Naive thymus-derived CD4-positive, alpha-beta T cell (primary cell): ENCODE measurements around the gene GRK4. TPM values are rescaled to one million over a fixed set of nuclear protein-coding genes. Genes with fewer than 3 reads are reported as not detected.

Experiments
- ATAC-seq: fragments of 150-1000 bp; cut with Tn5 transposase; 2 replicates; pipeline ENCODE4 v1.10.0; 2021; ENCODE audit warnings: mild to moderate bottlenecking, moderate library complexity
- CTCF ChIA-PET: fragments of 350-600 bp; sonication (Branson Sonifier 250); formaldehyde crosslinking; loops from one replicate; lab custom pipeline; 2021; ENCODE audit warnings: antibody characterized with exemption; lab: Charles Lee
- POLR2A ChIA-PET: fragments of 350-600 bp; sonication (Branson Sonifier 250); formaldehyde crosslinking; loops from one replicate; lab custom pipeline; 2021; ENCODE audit warnings: antibody characterized with exemption, inconsistent platforms; lab: Charles Lee
- DNase-seq, 9 donors: peaks; one replicate each; pipeline versions ENCODE4 v3.0.0 to v3.0.0-alpha.2; 2020 to 2022; ENCODE audit warnings: mixed read lengths in 1 of 9
- H3K27ac ChIP-seq: one replicate; pipeline ENCODE4 v1.7.0; 2013; ENCODE audit warnings: mild to moderate bottlenecking, low read depth, low read length, moderate library complexity
- H3K27me3 ChIP-seq, 2 donors: one replicate each; pipeline ENCODE4 v1.7.0; 2013; ENCODE audit warnings: low read length in 2 of 2, mild to moderate bottlenecking in 2 of 2, moderate library complexity in 2 of 2; ENCODE audit not compliant: control insufficient read depth in 2 of 2, insufficient read depth in 2 of 2
- H3K36me3 ChIP-seq, 3 experiments: 1 replicate in 2 of 3; 2 replicates in 1 of 3; pipeline ENCODE4 v1.7.0; 2013; ENCODE audit warnings: low read length in 3 of 3, mild to moderate bottlenecking in 3 of 3, moderate library complexity in 1 of 3; ENCODE audit not compliant: insufficient read depth in 3 of 3, control insufficient read depth in 2 of 3
- H3K4me1 ChIP-seq, 2 donors: one replicate each; pipeline ENCODE4 v1.7.0; 2013; ENCODE audit warnings: low read length in 2 of 2, mild to moderate bottlenecking in 2 of 2, moderate library complexity in 1 of 2; ENCODE audit not compliant: control insufficient read depth in 2 of 2, insufficient read depth in 2 of 2
- H3K4me3 ChIP-seq: 2 replicates; pipeline ENCODE4 v1.7.0; 2013; ENCODE audit warnings: mild to moderate bottlenecking, low read length
- H3K9me3 ChIP-seq, 3 experiments: 1 replicate in 2 of 3; 2 replicates in 1 of 3; pipeline ENCODE4 v1.7.0; 2013; ENCODE audit warnings: low read length in 3 of 3; ENCODE audit not compliant: control insufficient read depth in 2 of 3
- H3K27ac Mint-ChIP-seq, 9 donors: one replicate each; pipeline ENCODE4 v1.8.0; 2020 to 2022; ENCODE audit warnings: mixed read lengths in 9 of 9, mild to moderate bottlenecking in 8 of 9, moderate library complexity in 5 of 9, inconsistent platforms in 2 of 9
- H3K27me3 Mint-ChIP-seq, 5 donors: one replicate each; pipeline ENCODE4 v1.8.0; 2021 to 2022; ENCODE audit warnings: mixed read lengths in 5 of 5, mild to moderate bottlenecking in 1 of 5
- H3K36me3 Mint-ChIP-seq, 5 donors: one replicate each; pipeline ENCODE4 v1.8.0; 2020 to 2022; ENCODE audit warnings: mixed read lengths in 5 of 5, mild to moderate bottlenecking in 3 of 5, inconsistent platforms in 1 of 5
- H3K4me1 Mint-ChIP-seq, 7 donors: one replicate each; pipeline ENCODE4 v1.8.0; 2020 to 2022; ENCODE audit warnings: mixed read lengths in 7 of 7, mild to moderate bottlenecking in 3 of 7, inconsistent platforms in 1 of 7
- H3K4me3 Mint-ChIP-seq, 10 donors: one replicate each; pipeline ENCODE4 v1.8.0; 2020 to 2022; ENCODE audit warnings: mild to moderate bottlenecking in 10 of 10, mixed read lengths in 10 of 10, moderate library complexity in 6 of 10, inconsistent platforms in 2 of 10
- H3K9me3 Mint-ChIP-seq, 11 donors: one replicate each; pipeline ENCODE4 v1.8.0; 2020 to 2022; ENCODE audit warnings: mixed read lengths in 11 of 11, mild to moderate bottlenecking in 4 of 11, inconsistent platforms in 1 of 11, moderate library complexity in 1 of 11
- intact Hi-C, 2 donors: fragments of 100-400 bp; cut with micrococcal nuclease; formaldehyde crosslinking; loops; one replicate each; pipeline ENCODE4 v1.15.1; 2023
- polyA plus RNA-seq, 2 donors: library from polyadenylated mRNA; unstranded; fragments of 300-500 nt; fragmentation: Illumina TruSeq; gene quantifications; one replicate each; pipeline ENCODE4 v1.2.3, GENCODE V29; 2021
- total RNA-seq, 6 experiments: library from RNA in 5 of 6; stranded (reverse) in 5 of 6; gene quantifications; 1 replicate in 5 of 6; 2 replicates in 1 of 6; pipeline ENCODE4 v1.2.3 and lab custom pipeline; 2021 to 2026

Gene GRK4
- total and polyA plus RNA-seq, 7 experiments from 2014 or later, result 1.7 to 4.0 (median 2.1) TPM

- ATAC-seq (no peak), DNase-seq (no peak)
- intact Hi-C loops, result no loop called here
- ChIA-PET CTCF (no interaction called here), POLR2A (interaction anchor here (0.6 kb wide), 1 partner anchor 736 kb away, joined by 3 read pairs; no protein-coding TSS in a partner anchor)
- H3K9me3 Mint-ChIP-seq, result no peaks in the 10 kb centered on the region
- peaks cover 0 to 15% (median 0%) of the 10 kb centered on the region in 5 donors for H3K27me3 Mint-ChIP-seq
- no peaks in the 10 kb centered on the region for H3K27me3 ChIP-seq
- H3K27ac ChIP-seq, result no peak overlapping the region
- no peak overlapping the region for H3K4me3 Mint-ChIP-seq
- no peaks in the 10 kb centered on the region for H3K36me3 Mint-ChIP-seq
- H3K36me3 ChIP-seq, result no peaks in the 10 kb centered on the region
- no peaks in the 10 kb centered on the region for H3K4me1 ChIP-seq
- H3K4me3 ChIP-seq, result no peak overlapping the region
- H3K9me3 ChIP-seq, result no peaks in the 10 kb centered on the region
- no peak overlapping the region for H3K27ac Mint-ChIP-seq
- H3K4me1 Mint-ChIP-seq, result no peaks in the 10 kb centered on the region
Measured at GRCh38 chr4:2995546-2996265, 32.3 kb downstream of the GRK4 start.

GRCh38 chr4:2996415-2996814, 33.0 kb downstream of the GRK4 start:
- intact Hi-C loops, result no loop called here

GRCh38 chr4:3007724-3008123, 44.4 kb downstream of the GRK4 start:
- Mint-ChIP-seq H3K27me3 (peaks cover 0 to 8% (median 0%) of the 10 kb centered on the region in 5 donors), H3K27ac (no peak overlapping the region), H3K9me3 (no peaks in the 10 kb centered on the region), H3K4me1 (peaks cover 0 to 3% (median 0%) of the 10 kb centered on the region in 7 donors), H3K4me3 (no peak overlapping the region), H3K36me3 (no peaks in the 10 kb centered on the region)
- Histone ChIP-seq H3K4me3 (no peak overlapping the region), H3K9me3 (no peaks in the 10 kb centered on the region), H3K27me3 (no peaks in the 10 kb centered on the region), H3K27ac (no peak overlapping the region), H3K36me3 (no peaks in the 10 kb centered on the region), H3K4me1 (no peaks in the 10 kb centered on the region)
- CTCF ChIA-PET, result no interaction called here
- ATAC-seq (no peak), DNase-seq (no peak)
- POLR2A ChIA-PET, result no interaction called here
- intact Hi-C loops, result no loop called here

More at GRCh38 chr4:2996415-2996814, 33.0 kb downstream of the GRK4 start:
- Mint-ChIP-seq H3K4me3 (no peak overlapping the region), H3K36me3 (no peaks in the 10 kb centered on the region), H3K9me3 (no peaks in the 10 kb centered on the region), H3K27me3 (peaks cover 0 to 17% (median 0%) of the 10 kb centered on the region in 5 donors), H3K4me1 (no peaks in the 10 kb centered on the region), H3K27ac (no peak overlapping the region)
- CTCF ChIA-PET, result interaction anchor here (0.7 kb wide), 1 partner anchor 213 kb away, joined by 4 read pairs; no protein-coding TSS in a partner anchor
- Histone ChIP-seq H3K4me3 (no peak overlapping the region), H3K36me3 (no peaks in the 10 kb centered on the region), H3K4me1 (no peaks in the 10 kb centered on the region), H3K27ac (no peak overlapping the region), H3K9me3 (no peaks in the 10 kb centered on the region), H3K27me3 (no peaks in the 10 kb centered on the region)
- ATAC-seq (no peak), DNase-seq (no peak)
- POLR2A ChIA-PET, result interaction anchor here (0.7 kb wide), 1 partner anchor 78 kb away, joined by 3 read pairs; no protein-coding TSS in a partner anchor

- H3K4me1 ChIP-seq, result no peaks in the 10 kb centered on the region
- CTCF ChIA-PET, result no interaction called here
- Mint-ChIP-seq H3K27ac (no peak overlapping the region), H3K36me3 (no peaks in the 10 kb centered on the region), H3K4me1 (peaks cover 0 to 12% (median 0%) of the 10 kb centered on the region in 7 donors), H3K4me3 (no peak overlapping the region), H3K9me3 (no peaks in the 10 kb centered on the region), H3K27me3 (peaks cover 0 to 4% (median 0%) of the 10 kb centered on the region in 5 donors)
- no peaks in the 10 kb centered on the region for H3K36me3 ChIP-seq
- POLR2A ChIA-PET, result no interaction called here
- DNase-seq (no peak), ATAC-seq (peak; percentile 37)
- no peaks in the 10 kb centered on the region for H3K27me3 ChIP-seq
- H3K4me3 ChIP-seq, result no peak overlapping the region
- no peaks in the 10 kb centered on the region for H3K9me3 ChIP-seq
- H3K27ac ChIP-seq, result no peak overlapping the region
- intact Hi-C loops, result no loop called here
Measured at GRCh38 chr4:3009422-3009821, 46.1 kb downstream of the GRK4 start.

GRCh38 chr4:3010577-3010976, 47.2 kb downstream of the GRK4 start:
- H3K27me3 ChIP-seq, result no peaks in the 10 kb centered on the region
- H3K4me3 ChIP-seq, result no peak overlapping the region
- H3K4me1 ChIP-seq, result no peaks in the 10 kb centered on the region
- ChIA-PET CTCF (no interaction called here), POLR2A (no interaction called here)
- H3K4me1 Mint-ChIP-seq, result peaks cover 0 to 14% (median 0%) of the 10 kb centered on the region in 7 donors
- no peaks in the 10 kb centered on the region for H3K9me3 ChIP-seq
- DNase-seq (no peak), ATAC-seq (no peak)
- peaks cover 0 to 4% (median 0%) of the 10 kb centered on the region in 5 donors for H3K27me3 Mint-ChIP-seq
- H3K27ac ChIP-seq, result no peak overlapping the region
- no peak overlapping the region for H3K27ac Mint-ChIP-seq
- peaks cover 0 to 2% (median 0%) of the 10 kb centered on the region in 5 donors for H3K36me3 Mint-ChIP-seq
- no peaks in the 10 kb centered on the region for H3K9me3 Mint-ChIP-seq
- no peak overlapping the region for H3K4me3 Mint-ChIP-seq
- intact Hi-C loops, result no loop called here
- H3K36me3 ChIP-seq, result no peaks in the 10 kb centered on the region

GRCh38 chr4:3010998-3011397, 47.6 kb downstream of the GRK4 start:
- Mint-ChIP-seq H3K36me3 (peaks cover 0 to 2% (median 0%) of the 10 kb centered on the region in 5 donors), H3K9me3 (no peaks in the 10 kb centered on the region), H3K4me3 (no peak overlapping the region), H3K27me3 (peaks cover 0 to 4% (median 0%) of the 10 kb centered on the region in 5 donors), H3K4me1 (peaks cover 0 to 14% (median 0%) of the 10 kb centered on the region in 7 donors), H3K27ac (no peak overlapping the region)
- no peaks in the 10 kb centered on the region for H3K27me3 ChIP-seq
- CTCF ChIA-PET, result no interaction called here
- POLR2A ChIA-PET, result no interaction called here
- no peak overlapping the region for H3K4me3 ChIP-seq
- H3K4me1 ChIP-seq, result no peaks in the 10 kb centered on the region
- H3K9me3 ChIP-seq, result no peaks in the 10 kb centered on the region
- no peak overlapping the region for H3K27ac ChIP-seq
- ATAC-seq, result no peak
- no peaks in the 10 kb centered on the region for H3K36me3 ChIP-seq
- intact Hi-C loops, result no loop called here
- no peak for DNase-seq
